Measurements from ENCODE around the gene P3H4.
A peak's percentile ranks its signal among the peaks of the same experiment; 100 is the strongest.
"Not testable (repeated sequence)": the region's sequence is repeated elsewhere in the genome, so short reads cannot be mapped to it uniquely, and the experiment has no call there.

P3H4 gene, protein sequence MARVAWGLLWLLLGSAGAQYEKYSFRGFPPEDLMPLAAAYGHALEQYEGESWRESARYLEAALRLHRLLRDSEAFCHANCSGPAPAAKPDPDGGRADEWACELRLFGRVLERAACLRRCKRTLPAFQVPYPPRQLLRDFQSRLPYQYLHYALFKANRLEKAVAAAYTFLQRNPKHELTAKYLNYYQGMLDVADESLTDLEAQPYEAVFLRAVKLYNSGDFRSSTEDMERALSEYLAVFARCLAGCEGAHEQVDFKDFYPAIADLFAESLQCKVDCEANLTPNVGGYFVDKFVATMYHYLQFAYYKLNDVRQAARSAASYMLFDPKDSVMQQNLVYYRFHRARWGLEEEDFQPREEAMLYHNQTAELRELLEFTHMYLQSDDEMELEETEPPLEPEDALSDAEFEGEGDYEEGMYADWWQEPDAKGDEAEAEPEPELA

DNA sequence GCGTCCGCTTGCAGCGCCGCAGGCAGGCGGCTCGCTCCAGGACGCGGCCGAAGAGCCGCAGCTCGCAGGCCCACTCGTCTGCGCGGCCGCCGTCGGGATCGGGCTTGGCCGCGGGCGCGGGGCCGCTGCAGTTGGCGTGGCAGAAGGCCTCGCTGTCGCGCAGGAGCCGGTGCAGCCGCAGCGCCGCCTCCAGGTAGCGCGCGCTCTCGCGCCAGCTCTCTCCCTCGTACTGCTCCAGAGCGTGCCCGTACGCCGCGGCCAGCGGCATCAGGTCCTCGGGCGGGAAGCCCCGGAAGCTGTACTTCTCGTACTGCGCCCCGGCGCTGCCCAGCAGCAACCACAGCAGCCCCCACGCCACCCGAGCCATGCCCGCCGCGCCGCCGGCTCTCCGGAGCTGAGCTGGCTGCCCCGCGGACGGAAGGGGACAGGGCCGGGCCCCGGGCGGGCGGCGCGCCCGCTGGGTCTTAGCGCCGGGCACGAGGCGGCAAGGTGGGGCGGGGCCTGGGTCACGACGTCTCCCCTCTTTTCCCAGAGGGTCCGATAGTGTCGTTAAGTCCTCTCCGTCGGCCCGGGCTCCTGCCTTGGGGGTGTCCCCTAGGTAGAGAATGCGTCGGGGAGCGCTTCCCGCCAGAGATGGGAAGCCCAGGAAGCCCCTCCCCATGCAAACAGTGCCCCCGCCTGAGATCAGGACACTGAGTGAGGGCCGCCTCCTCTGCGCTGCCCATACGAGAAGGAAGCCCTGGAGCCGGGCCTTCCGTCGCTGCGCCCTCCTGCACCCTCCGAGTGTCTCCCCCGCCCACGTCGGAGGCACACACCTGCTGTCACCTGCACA lies at the start of gene P3H4:
Gene P3H4, minus strand, starts transcription at position 401 of the 832 bp plus-strand sequence. Its CDS starts 34 bp downstream, at position 367.
- peak; percentile 50 to 81 (median 73) for DNase-seq

- no peak for DNase-seq
Measured at GRCh38 chr17:41860254-41860931, 48.6 kb upstream of the P3H4 start.

- DNase-seq, result not testable (repeated sequence)
Measured at GRCh38 chr17:41851382-41851781, 39.6 kb upstream of the P3H4 start.

DNA sequence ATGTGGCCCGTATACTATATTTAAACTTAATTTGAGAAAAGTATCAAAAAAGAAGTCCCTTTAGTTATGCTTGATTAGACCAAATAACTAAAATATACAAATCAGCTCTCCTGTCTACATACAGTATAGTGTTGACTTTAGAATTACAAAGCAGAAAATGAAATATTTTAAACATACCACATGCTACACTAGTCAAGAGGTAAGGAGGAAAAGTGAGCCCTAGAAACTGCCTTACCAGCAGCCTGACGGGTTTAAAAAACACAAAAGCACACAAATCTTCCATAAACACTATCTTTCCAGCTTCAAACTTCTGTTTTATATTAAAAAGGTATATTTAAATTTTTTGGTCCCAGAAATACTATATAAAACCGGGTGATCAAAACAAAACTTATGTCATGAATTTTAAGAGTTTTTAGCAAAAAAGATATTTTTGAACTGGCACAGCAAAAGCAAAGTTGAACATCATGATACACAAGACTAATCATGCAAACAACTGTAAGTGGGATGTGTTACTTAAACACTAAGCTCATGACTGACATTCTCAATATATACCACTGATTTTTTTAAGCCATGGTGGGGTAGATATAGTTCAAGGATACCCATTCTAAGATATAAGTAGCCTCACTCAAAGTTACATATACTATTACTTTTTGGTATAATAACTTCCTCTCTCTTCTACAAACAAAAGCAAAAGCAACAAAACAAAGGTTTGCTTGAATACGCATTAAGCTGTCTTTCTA lies 37.7 kb upstream of the P3H4 start:
- no peak for DNase-seq

- no peak for DNase-seq
Measured at GRCh38 chr17:41848788-41849187, 37.0 kb upstream of the P3H4 start.

DNA sequence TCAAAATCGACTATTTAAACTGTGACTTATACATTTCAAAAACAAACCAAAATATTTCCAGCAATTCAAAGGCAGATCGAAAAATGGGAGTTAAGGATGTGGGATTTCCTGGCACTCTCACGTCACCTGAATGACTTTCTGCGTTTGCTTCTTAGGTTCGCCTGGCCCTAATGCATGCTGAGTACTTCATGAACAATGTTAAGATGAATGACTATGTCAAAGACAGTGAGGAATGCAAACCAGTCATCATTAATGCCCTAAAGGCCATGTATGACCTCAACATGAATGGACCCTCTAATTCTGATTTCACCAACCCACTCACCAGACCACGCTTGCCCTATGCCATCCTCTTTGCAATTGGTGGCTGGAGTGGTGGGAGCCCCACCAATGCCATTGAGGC lies 33.2 kb upstream of the P3H4 start:
- no peak for DNase-seq

GRCh38 chr17:41840781-41841180 lies 29.0 kb upstream of the P3H4 start:
- not testable (repeated sequence) for DNase-seq

- not testable (repeated sequence) for DNase-seq
Measured at GRCh38 chr17:41839448-41839847, 27.7 kb upstream of the P3H4 start.

DNA sequence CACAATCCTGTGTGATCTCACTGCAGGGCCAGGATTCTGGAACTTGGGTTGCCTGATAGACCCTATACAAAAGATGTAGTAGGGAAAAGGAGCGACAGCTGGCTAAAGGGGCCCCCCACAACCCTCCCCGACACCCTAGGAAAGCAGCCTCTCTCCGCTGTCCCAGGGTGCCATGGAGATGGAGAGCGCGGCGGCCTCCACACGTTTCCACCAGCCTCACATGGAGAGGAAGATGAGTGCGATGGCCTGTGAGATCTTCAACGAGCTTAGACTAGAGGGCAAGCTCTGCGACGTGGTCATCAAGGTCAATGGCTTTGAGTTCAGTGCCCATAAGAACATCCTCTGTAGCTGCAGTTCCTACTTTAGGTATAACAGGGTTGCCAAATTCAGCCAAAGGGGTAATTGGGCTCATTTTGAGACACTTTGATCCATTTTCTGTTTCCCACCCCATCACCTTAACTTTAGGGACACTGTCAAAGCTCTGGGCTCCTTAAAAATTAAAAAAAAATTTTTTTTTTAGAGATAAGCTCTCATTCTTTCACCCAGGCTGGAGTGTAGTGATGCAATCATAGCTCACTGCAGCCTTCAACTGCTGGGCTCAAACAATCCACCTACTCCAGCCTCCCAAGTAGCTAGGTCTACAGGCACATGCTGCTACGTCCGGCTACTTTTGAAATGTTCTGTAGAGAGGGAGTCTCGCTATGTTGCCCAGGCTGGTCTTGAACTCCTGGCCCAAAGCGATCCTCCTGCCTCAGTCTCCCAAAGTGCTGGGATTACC lies 26.2 kb upstream of the P3H4 start, which contains the start of gene KLHL10:
Gene KLHL10, plus strand, starts transcription at position 65 of the 778 bp plus-strand sequence. Its CDS starts 108 bp downstream, at position 173.
- DNase-seq, result no peak

- DNase-seq, result no peak
Measured at GRCh38 chr17:41836550-41837196, 24.9 kb upstream of the P3H4 start.

DNA sequence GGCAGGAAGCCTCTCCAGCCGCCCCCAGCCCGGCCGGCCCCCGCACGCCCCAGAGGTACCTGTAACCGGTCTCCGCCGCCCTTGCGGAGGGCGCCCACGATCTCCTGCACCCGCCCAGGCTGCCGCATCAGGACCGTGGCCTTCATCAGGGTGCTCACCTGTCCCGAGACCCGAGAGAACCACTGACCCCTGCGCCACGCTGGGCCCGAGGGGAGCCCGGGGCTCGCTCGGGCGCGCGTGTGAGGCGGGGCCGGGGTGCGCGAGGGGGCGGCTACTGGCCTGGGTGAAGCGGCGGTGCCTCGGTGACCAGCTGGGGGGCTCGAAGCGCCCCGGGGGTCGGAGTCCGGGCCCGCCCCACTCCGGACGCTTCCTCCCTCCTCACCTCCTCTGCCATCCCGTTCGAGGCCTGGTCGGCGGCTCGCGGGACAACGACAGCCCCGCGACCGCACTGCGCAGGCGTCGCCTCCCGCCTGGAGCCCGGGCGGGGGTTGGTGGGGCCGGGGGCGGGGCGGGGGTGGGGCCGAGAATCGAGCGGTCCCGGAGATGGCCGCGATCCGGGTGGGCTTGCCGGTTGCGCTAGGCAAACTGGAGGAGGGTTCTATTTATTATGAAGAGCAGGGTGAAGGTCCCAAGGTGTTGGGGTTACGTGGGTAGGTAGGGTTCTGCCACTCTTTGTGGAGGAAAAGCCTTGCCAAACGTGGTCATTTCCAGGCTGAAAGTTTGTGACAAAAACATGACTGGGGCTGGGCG lies 24.2 kb upstream of the P3H4 start, which contains the start of gene NT5C3B:
Gene NT5C3B, minus strand, starts transcription at position 433 of the 750 bp plus-strand sequence. Its CDS starts 39 bp downstream, at position 394.
- DNase-seq, result peak; percentile 22 to 60 (median 46)

DNA sequence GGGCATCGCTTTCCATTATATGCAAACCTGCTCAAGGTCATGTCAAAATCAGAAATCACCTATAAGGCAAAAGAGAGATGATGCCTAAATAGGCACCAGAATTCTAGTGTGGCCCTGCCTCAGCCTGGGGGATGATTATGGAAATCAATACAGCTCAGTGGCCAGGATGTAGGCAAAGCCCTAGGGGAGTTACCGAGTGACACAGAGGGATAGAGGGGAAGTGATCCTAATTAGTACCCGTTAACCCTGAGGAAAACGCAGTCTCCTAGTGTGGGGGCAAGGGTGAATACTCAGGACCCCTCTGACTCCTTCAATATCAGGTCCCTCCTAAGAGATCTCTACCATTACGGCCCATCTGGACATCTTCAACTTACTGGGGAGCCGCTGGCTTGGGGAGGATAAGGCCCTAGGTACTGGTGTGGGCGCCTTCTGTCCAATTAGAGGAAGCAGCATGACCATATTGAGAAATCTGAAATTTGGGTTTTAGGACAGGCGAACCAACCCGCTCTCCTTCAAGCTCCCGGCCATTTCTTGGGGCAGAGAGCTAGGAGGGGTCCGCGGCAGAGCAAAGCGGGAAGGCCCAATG lies 23.6 kb upstream of the P3H4 start:
- DNase-seq, result no peak

DNA sequence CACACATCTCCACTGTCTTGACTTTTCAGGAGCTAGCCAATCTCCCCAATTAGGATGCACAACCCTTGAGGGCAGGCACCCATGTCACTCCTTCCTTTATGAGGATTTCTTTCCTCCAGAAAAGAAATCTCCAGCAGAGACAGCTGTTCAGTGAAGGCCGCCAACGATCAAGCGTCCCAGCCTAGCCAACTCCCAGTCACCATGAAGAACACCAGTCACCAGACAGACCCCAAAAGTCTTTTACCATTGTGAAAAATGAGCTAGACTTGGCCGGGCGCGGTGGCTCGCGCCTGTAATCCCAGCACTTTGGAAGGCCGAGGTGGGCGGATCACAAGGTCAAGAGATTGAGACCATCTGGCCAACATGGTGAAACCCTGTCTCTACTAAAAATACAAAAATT lies 18.2 kb upstream of the P3H4 start:
- not testable (repeated sequence) for DNase-seq

GRCh38 chr17:41825175-41825845 lies 13.6 kb upstream of the P3H4 start:
- DNase-seq, result no peak

DNA sequence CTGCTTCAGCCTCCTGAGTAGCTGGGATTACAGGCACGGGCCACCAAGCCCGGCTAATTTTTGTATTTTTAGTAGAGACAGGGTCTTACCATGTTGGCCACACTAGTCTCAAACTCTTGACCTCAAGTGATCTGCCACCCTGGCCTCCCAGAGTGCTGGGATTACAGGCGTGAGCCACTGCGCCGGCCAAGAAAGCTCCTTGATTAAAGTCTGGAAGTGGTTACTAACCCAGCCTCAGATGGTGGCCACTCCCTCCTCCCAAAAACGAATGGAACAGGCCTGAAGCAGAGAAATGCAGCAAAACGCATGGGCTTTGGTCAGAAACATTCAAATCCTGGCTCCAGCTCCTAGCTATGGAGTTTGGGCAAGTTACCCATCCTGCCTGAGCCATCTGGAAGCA lies 12.3 kb upstream of the P3H4 start:
- no peak for DNase-seq

DNA sequence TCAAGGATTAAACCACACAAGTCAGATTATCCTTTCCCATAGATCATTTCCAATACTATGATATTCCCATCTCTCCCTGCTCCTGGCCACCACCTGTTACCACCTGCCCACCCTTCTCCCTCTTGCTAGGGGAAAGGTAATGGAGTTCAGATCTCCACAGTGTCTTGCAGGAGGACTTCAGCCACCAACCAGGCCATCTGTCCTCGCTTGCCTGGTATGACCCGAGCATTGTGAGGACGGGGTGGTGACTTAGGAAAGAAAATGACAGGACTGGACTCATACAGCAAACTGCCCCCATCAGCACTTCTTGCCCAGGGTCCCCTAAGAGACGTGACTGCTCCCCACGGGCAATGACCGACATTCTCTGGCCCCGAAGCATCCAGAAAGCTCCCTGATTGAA lies 11.8 kb upstream of the P3H4 start:
- no peak for DNase-seq

GRCh38 chr17:41823141-41823524 lies 11.4 kb upstream of the P3H4 start:
- no peak for DNase-seq

DNA sequence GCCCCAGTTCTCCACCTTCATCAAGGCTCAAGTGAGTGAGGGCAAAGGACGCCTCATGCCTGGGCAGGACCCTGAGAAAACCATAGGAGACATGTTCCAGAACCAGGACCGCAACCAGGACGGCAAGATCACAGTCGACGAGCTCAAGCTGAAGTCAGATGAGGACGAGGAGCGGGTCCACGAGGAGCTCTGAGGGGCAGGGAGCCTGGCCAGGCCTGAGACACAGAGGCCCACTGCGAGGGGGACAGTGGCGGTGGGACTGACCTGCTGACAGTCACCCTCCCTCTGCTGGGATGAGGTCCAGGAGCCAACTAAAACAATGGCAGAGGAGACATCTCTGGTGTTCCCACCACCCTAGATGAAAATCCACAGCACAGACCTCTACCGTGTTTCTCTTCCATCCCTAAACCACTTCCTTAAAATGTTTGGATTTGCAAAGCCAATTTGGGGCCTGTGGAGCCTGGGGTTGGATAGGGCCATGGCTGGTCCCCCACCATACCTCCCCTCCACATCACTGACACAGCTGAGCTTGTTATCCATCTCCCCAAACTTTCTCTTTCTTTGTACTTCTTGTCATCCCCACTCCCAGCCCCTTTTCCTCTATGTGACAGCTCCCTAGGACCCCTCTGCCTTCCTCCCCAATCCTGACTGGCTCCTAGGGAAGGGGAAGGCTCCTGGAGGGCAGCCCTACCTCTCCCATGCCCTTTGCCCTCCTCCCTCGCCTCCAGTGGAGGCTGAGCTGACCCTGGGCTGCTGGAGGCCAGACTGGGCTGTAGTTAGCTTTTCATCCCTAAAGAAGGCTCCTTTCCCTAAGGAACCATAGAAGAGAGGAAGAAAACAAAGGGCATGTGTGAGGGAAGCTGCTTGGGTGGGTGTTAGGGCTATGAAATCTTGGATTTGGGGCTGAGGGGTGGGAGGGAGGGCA lies 10.7 kb upstream of the P3H4 start:
- no peak for DNase-seq
